AG04449 (cell line): ENCODE data around the gene GZMM.

Experiments used
- CTCF ChIA-PET: fragments of 350-600 bp; formaldehyde crosslinking; extraction: SDS; loops from one replicate; lab custom pipeline; 2021; ENCODE audit warnings: antibody characterized with exemption; lab: Yijun Ruan, JAX
- POLR2A ChIA-PET: fragments of 400-600, 350-600 bp; formaldehyde crosslinking; extraction: SDS; loops from one replicate; lab custom pipeline; 2020; ENCODE audit warnings: antibody characterized with exemption, inconsistent platforms; lab: Yijun Ruan, JAX
- DNase-seq: peaks from one replicate; pipeline ENCODE4 v3.0.0-alpha.2; 2010; ENCODE audit warnings: low read depth, low spot score
- H3K4me3 ChIP-seq: 2 replicates; pipeline ENCODE4 v1.5.1; 2011; ENCODE audit warnings: low read depth, mild to moderate bottlenecking, control low read depth, low read length
- TF ChIP-seq, protein P1 (sequence below): IDR thresholded peaks from one replicate; pipeline ENCODE4 v1.5.1; 2011; ENCODE audit warnings: mild to moderate bottlenecking, moderate library complexity, low read length, control low read depth, inconsistent platforms; ENCODE audit not compliant: insufficient read depth; ENCODE audit errors: missing control alignments

The GZMM gene

DNA sequence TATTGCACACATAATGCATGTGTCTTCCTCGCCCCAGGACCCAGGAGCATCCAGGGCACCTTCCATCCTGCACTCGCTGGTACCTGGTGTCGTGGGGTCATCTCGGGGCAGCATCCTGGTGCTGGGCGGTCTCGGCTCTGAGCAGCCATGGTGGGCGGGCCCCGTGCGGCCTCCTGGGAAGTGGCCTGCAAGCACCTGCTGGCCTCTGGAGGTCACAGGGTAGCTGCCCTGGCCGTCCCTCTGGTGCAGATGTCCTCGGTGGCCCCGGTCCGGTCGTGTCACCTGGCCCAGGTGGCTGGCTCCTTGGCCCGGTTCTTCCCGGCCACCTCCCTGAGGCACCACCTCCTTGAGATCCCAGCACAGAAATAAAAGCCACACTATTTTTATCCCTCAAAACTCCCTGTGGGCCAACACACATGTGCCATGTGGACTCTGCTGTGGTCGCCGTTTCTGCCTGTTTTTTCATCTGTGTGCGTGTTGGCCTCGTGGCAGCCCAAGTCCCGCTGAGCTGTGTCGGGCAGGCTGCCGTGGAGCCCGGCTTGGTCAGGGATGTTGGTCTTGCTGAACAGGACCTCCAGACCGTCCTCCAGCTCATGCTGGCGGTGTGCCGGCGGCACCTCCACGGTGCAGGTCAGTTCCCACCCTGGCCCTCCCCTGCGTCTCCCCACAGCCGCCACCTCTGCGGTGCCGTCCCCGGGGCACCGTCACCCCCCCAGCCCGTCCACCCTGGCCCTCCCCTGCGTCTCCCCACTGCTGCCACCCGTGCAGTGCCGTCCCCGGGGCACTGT lies 5.0 kb upstream of the GZMM start:
- no peak for DNase-seq
- ChIA-PET POLR2A (no interaction called here), CTCF (no interaction called here)
- TF ChIP-seq, protein P1, sequence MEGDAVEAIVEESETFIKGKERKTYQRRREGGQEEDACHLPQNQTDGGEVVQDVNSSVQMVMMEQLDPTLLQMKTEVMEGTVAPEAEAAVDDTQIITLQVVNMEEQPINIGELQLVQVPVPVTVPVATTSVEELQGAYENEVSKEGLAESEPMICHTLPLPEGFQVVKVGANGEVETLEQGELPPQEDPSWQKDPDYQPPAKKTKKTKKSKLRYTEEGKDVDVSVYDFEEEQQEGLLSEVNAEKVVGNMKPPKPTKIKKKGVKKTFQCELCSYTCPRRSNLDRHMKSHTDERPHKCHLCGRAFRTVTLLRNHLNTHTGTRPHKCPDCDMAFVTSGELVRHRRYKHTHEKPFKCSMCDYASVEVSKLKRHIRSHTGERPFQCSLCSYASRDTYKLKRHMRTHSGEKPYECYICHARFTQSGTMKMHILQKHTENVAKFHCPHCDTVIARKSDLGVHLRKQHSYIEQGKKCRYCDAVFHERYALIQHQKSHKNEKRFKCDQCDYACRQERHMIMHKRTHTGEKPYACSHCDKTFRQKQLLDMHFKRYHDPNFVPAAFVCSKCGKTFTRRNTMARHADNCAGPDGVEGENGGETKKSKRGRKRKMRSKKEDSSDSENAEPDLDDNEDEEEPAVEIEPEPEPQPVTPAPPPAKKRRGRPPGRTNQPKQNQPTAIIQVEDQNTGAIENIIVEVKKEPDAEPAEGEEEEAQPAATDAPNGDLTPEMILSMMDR = no peak
- H3K4me3 ChIP-seq = no peak overlapping the region

DNA sequence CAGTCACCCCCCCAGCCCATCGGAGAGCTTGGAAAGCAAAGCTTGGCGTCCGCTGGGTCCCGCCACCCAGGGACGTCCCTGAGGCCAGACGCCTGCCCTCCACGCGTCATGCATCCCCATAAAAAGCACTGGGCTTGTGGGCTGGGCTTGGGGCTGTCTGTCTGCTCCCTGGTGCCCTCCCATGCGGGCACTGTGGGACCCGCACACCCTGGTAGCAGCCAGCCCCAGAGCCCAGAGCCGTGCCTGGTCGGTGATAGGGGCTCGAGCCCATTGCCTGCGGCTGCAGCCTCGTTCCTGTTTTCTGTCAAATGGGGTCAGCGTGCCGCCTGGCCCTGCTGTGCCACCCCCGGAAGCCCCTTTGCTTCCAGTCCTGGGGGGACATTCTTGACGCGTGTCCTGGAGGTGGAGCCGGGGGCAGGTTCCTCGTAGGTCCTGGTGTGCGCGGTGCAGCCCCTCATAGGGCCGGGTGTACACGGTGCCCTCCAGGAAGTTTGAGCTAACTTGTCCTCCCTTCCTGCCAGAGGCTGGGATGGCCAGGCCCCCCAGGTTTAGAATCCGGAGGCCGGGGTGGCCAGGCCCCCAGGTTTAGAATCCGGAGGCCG lies 4.3 kb upstream of the GZMM start:
- POLR2A ChIA-PET = no interaction called here
- TF ChIP-seq, protein P1 = no peak
- DNase-seq = no peak
- CTCF ChIA-PET = no interaction called here
- no peak overlapping the region for H3K4me3 ChIP-seq

DNA sequence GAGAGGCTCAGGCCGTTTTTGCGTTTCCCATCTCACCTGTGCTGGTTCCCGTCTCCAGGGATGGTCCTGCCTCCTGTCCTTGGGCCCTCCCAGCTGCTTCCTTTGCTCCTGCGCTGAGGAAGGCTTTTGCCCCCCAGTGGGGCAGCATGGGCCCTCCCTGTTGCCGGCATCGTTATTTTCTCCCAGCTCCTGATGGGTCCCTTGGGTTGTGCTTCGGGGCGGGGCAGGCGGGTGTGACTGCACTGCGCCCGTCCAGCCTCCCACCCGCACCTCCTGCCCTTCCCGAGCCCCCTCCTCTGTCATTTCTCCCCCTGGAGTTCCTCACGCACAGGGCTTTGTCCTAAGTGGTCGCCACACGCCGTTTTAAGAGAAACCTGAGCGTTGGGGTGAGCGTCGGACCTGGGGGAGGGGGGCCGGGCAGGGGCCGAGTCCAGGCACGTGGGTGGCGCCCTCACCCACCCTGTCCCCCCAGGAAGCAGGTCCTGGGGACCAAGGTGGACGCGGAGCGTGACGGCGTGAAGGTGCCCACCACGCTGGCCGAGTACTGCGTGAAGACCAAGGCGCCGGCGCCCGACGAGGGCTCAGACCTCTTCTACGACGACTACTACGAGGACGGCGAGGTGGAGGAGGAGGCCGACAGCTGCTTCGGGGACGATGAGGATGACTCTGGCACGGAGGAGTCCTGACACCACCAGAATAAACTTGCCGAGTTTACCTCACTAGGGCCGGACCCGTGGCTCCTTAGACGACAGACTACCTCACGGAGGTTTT lies 2.8 kb upstream of the GZMM start:
- no peak for DNase-seq
- TF ChIP-seq, protein P1 = no peak
- no peak overlapping the region for H3K4me3 ChIP-seq
- CTCF ChIA-PET = interaction anchor here (1.9 kb wide), 1 partner anchor 9 kb away, joined by 6 read pairs; the partner anchor contains the start of gene CDC34
- POLR2A ChIA-PET = no interaction called here

DNA sequence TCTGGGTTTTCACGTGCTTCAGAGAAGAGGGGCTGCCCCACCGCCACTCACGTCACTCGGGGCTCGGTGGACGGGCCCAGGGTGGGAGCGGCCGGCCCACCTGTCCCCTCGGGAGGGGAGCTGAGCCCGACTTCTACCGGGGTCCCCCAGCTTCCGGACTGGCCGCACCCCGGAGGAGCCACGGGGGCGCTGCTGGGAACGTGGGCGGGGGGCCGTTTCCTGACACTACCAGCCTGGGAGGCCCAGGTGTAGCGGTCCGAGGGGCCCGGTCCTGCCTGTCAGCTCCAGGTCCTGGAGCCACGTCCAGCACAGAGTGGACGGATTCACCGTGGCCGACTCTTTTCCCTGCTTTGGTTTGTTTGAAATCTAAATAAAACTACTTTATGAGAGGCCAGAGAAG lies 2.2 kb upstream of the GZMM start:
- POLR2A ChIA-PET = no interaction called here
- TF ChIP-seq, protein P1 = no peak
- no peak for DNase-seq
- H3K4me3 ChIP-seq = no peak overlapping the region
- CTCF ChIA-PET = interaction anchor here (1.3 to 1.9 kb wide), 2 partner anchors 8 to 10 kb away, joined by 5 to 6 read pairs; partner anchors contain the start of gene CDC34

DNA sequence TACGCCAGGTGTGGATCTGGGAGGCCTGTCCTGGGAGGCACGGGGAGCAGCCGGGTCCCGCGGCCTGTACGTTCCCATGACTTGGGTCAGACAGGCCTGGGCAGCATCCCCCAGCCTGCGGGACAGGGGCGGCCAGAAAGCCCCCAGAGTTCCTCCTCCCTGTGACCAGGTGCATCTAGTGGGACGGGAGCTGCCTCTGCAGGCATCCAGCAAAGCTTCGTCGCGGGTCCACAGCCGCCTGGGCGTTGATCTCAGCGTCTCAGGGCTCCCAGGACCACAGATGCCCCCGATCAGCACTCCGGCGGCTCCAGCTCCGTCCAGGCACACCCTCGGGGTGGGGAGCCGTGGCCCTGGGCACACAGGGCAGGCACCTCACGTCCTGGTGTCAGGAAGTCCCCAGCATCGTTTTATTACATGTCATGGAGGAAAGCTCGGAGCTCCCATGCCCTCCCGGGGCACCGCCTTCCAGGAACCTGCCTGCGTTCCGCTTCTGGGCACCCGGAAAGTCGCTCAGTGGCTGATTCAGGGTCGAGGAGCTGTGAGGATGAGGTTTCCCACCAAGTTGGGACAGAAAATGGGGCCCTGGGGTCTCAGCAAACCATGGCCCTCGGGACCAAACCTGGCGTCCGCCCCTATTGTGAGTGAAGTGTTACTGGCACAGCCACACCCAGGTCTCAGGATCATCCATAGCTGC lies 1.5 kb upstream of the GZMM start:
- ChIA-PET CTCF (interaction anchor here (1.3 to 1.9 kb wide), 2 partner anchors 9 to 10 kb away, joined by 5 to 6 read pairs; partner anchors contain the start of gene CDC34), POLR2A (no interaction called here)
- TF ChIP-seq, protein P1 = no peak
- H3K4me3 ChIP-seq = no peak overlapping the region
- DNase-seq = no peak
